ENCODE measurements around the gene PLN. TPM values are rescaled to one million over a fixed set of nuclear protein-coding genes. Genes with fewer than 3 reads are reported as not detected.

PLN gene
- total and polyA plus RNA-seq, 2 experiments from 2014 or later = 0.40 to 0.80 TPM

DNA sequence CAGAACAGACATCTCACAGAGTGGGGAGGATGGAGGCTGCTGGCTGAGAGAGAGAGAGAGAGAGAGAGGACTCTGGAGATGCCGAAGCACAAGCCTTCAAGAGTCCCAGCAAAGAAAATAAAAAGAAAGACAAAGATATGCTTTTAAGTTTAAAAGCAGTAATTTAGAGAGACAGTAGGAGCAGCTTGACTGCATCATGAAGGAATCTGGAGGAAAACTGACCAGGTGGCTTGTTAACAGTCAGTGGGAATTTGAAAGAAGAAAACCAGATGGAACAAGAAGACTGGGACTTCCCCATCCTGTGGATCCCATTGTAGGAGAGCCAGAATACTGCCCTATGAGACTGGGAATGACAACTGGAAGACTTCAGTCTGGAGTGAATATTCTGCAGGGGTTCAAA, 46.3 kb upstream of the PLN start:
- Histone ChIP-seq H3K79me2 (peaks cover 10% of the 10 kb centered on the region), H4K20me1 (ENCODE audit: insufficient read depth, poor library complexity, severe bottlenecking) (no peaks in the 10 kb centered on the region), H3K9me3 (ENCODE audit: low read depth) (no peaks in the 10 kb centered on the region), H3K9me2 (replicated peaks; ENCODE audit: insufficient read depth) (no peaks in the 10 kb centered on the region), H3K27me3 (no peaks in the 10 kb centered on the region), H3K4me3 (no peak overlapping the region), H3K36me3 (replicated peaks; ENCODE audit: insufficient read depth, low read depth) (no peaks in the 10 kb centered on the region), H3K27ac (no peak overlapping the region), H2AFZ (no peak overlapping the region), H3K4me1 (ENCODE audit: insufficient read depth) (no peaks in the 10 kb centered on the region), H3K4me2 (no peak overlapping the region)
- WGBS (ENCODE audit: low lambda C conversion rate, missing lambda C conversion rate) = 84% methylated on average over 1 of the region's 1 CpG
- TF ChIP-seq EZH2phosphoT487 (IDR thresholded peaks at IDR 0.05; ENCODE audit: low read depth, severe bottlenecking, unreplicated experiment) (no peak), EZH2 (IDR thresholded peaks at IDR 0.05; ENCODE audit: borderline replicate concordance) (no peak)
- TF ChIP-seq, protein P1, sequence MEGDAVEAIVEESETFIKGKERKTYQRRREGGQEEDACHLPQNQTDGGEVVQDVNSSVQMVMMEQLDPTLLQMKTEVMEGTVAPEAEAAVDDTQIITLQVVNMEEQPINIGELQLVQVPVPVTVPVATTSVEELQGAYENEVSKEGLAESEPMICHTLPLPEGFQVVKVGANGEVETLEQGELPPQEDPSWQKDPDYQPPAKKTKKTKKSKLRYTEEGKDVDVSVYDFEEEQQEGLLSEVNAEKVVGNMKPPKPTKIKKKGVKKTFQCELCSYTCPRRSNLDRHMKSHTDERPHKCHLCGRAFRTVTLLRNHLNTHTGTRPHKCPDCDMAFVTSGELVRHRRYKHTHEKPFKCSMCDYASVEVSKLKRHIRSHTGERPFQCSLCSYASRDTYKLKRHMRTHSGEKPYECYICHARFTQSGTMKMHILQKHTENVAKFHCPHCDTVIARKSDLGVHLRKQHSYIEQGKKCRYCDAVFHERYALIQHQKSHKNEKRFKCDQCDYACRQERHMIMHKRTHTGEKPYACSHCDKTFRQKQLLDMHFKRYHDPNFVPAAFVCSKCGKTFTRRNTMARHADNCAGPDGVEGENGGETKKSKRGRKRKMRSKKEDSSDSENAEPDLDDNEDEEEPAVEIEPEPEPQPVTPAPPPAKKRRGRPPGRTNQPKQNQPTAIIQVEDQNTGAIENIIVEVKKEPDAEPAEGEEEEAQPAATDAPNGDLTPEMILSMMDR (IDR thresholded peaks at IDR 0.05; ENCODE audit: poor library complexity) = no peak
- no peak for DNase-seq (ENCODE audit: low spot score)

DNA sequence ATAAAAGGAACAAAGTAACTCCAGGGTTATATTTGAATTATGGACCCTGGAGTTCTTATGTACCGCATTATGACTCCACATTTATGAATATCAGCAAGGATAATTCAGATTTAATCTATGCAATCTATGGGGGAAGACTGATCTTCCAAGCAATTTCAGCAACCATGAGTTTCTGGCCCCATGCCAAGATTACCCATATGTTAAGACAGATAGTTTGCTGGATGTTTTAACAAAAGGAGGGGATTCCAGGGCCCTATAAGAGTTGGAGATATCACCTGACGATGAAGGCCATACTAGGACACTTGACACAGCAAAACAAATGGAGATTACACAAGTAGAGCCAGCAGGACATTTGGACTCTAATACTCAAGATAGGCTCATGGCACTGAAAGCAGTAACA, 45.9 kb upstream of the PLN start:
- Histone ChIP-seq H3K36me3 (replicated peaks; ENCODE audit: insufficient read depth, low read depth) (no peaks in the 10 kb centered on the region), H3K9me2 (replicated peaks; ENCODE audit: insufficient read depth) (no peaks in the 10 kb centered on the region), H3K4me1 (ENCODE audit: insufficient read depth) (no peaks in the 10 kb centered on the region), H3K4me2 (no peak overlapping the region), H3K27me3 (no peaks in the 10 kb centered on the region), H2AFZ (no peak overlapping the region), H3K4me3 (no peak overlapping the region), H3K27ac (no peak overlapping the region), H3K9me3 (ENCODE audit: low read depth) (no peaks in the 10 kb centered on the region), H3K79me2 (peaks cover 10% of the 10 kb centered on the region), H4K20me1 (ENCODE audit: insufficient read depth, poor library complexity, severe bottlenecking) (no peaks in the 10 kb centered on the region)
- WGBS (ENCODE audit: low lambda C conversion rate, missing lambda C conversion rate) = 78% methylated on average over 2 of the region's 2 CpGs
- peak; percentile 8 for DNase-seq (ENCODE audit: low spot score)
- no peak for TF ChIP-seq EZH2phosphoT487 (IDR thresholded peaks at IDR 0.05; ENCODE audit: low read depth, severe bottlenecking, unreplicated experiment)
- TF ChIP-seq EZH2 (IDR thresholded peaks at IDR 0.05; ENCODE audit: borderline replicate concordance) = no peak
- TF ChIP-seq, protein P1 (IDR thresholded peaks at IDR 0.05; ENCODE audit: poor library complexity) = no peak

DNA sequence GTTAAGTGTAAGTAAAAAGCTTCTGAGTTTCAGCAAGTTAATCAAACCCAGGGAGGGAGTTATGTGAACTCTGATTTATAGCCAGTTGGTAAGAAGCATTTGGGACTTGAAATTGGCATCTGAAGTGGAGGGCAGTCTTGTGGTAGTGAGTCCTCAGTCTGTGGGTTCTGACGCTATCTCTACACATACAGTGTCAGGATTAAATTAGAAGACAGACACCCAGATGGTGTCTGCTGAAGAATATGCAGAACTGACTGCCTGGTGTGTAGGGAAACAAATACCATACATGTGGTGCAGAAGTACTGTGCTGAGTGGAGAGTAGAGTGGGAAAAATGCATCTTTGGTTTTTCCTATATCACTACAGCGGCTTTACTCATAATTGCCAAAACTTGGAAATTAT, 43.5 kb upstream of the PLN start:
- H2AFZ ChIP-seq = no peak overlapping the region
- H3K27ac ChIP-seq = no peak overlapping the region
- no peak overlapping the region for H3K4me2 ChIP-seq
- no peaks in the 10 kb centered on the region for H4K20me1 ChIP-seq (ENCODE audit: insufficient read depth, poor library complexity, severe bottlenecking)
- H3K79me2 ChIP-seq = peaks cover 5% of the 10 kb centered on the region
- no peaks in the 10 kb centered on the region for H3K27me3 ChIP-seq
- DNase-seq (ENCODE audit: low spot score) = no peak
- no peaks in the 10 kb centered on the region for H3K9me2 ChIP-seq (replicated peaks; ENCODE audit: insufficient read depth)
- H3K4me1 ChIP-seq (ENCODE audit: insufficient read depth) = no peaks in the 10 kb centered on the region
- TF ChIP-seq, protein P1 (IDR thresholded peaks at IDR 0.05; ENCODE audit: poor library complexity) = no peak
- TF ChIP-seq EZH2 (IDR thresholded peaks at IDR 0.05; ENCODE audit: borderline replicate concordance) (no peak), EZH2phosphoT487 (IDR thresholded peaks at IDR 0.05; ENCODE audit: low read depth, severe bottlenecking, unreplicated experiment) (no peak)
- H3K36me3 ChIP-seq (replicated peaks; ENCODE audit: insufficient read depth, low read depth) = no peaks in the 10 kb centered on the region
- no peak overlapping the region for H3K4me3 ChIP-seq
- WGBS (ENCODE audit: low lambda C conversion rate, missing lambda C conversion rate) = 98% methylated on average over 2 of the region's 2 CpGs
- H3K9me3 ChIP-seq (ENCODE audit: low read depth) = no peaks in the 10 kb centered on the region

DNA sequence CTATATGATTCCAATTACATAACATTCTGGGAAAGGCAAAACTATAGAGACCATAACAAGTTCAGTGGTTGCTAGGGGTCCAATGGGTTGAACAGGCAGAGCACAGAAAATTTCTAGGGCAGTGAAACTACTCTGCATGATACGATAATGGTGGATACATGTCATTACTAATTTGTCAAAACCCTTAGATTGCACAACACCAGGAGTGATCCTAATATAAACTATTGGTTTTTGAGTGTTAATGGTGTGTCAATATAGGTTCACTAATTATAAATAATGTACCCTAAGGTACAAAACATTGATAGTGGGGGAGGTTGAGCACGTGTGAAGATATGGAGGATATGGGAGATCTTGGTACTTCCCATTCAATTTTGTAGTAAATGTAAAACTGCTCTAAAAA, 42.4 kb upstream of the PLN start:
- H3K79me2 ChIP-seq = peaks cover 2% of the 10 kb centered on the region
- no peaks in the 10 kb centered on the region for H3K9me2 ChIP-seq (replicated peaks; ENCODE audit: insufficient read depth)
- H3K27me3 ChIP-seq = no peaks in the 10 kb centered on the region
- H3K36me3 ChIP-seq (replicated peaks; ENCODE audit: insufficient read depth, low read depth) = no peaks in the 10 kb centered on the region
- DNase-seq (ENCODE audit: low spot score) = no peak
- TF ChIP-seq, protein P1 (IDR thresholded peaks at IDR 0.05; ENCODE audit: poor library complexity) = no peak
- no peak for TF ChIP-seq EZH2phosphoT487 (IDR thresholded peaks at IDR 0.05; ENCODE audit: low read depth, severe bottlenecking, unreplicated experiment)
- no peak for TF ChIP-seq EZH2 (IDR thresholded peaks at IDR 0.05; ENCODE audit: borderline replicate concordance)
- H3K9me3 ChIP-seq (ENCODE audit: low read depth) = no peaks in the 10 kb centered on the region
- H3K4me3 ChIP-seq = no peak overlapping the region
- H3K4me1 ChIP-seq (ENCODE audit: insufficient read depth) = no peaks in the 10 kb centered on the region
- H3K4me2 ChIP-seq = no peak overlapping the region
- H3K27ac ChIP-seq = no peak overlapping the region
- H4K20me1 ChIP-seq (ENCODE audit: insufficient read depth, poor library complexity, severe bottlenecking) = peaks cover 4% of the 10 kb centered on the region
- H2AFZ ChIP-seq = no peak overlapping the region
- 91% methylated on average over 2 of the region's 2 CpGs for WGBS (ENCODE audit: low lambda C conversion rate, missing lambda C conversion rate)

All from hepatocyte (in vitro differentiated cells).